IPS-18c (cell line): ENCODE measurements around the gene ALKBH6.

Experiments
- H3K4me3 ChIP-seq: 2 replicates; pipeline ENCODE4 v1.7.0; 2013; ENCODE audit warnings: low read depth, mild to moderate bottlenecking, low read length, moderate library complexity; ENCODE audit not compliant: insufficient read depth
- H3K9me3 ChIP-seq: one replicate; pipeline ENCODE4 v1.6.1; 2013; ENCODE audit warnings: mild to moderate bottlenecking, low read length, moderate library complexity; ENCODE audit not compliant: control insufficient read depth, insufficient read depth

Gene ALKBH6

DNA sequence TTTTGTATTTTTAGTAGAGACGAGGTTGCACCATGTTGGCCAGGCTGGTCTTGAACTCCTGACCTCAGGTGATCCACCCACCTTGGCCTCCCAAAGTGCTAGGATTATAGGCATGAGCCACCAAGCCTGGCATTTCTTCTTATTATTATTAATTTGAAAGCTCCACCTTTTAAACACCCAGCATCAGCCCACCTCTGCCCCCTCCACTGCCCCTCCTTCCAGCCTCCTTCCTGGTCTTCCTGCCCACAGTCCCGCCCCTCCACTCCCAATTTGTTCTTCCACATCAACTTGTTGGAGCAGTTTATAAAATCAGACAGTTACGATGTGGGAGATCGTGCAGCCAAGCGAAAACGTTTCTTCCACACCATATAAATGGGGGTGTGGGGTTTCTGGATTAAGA is 26.5 kb upstream of the ALKBH6 start:
- H3K9me3 ChIP-seq, result peaks cover 2% of the 10 kb centered on the region
- no peak overlapping the region for H3K4me3 ChIP-seq

DNA sequence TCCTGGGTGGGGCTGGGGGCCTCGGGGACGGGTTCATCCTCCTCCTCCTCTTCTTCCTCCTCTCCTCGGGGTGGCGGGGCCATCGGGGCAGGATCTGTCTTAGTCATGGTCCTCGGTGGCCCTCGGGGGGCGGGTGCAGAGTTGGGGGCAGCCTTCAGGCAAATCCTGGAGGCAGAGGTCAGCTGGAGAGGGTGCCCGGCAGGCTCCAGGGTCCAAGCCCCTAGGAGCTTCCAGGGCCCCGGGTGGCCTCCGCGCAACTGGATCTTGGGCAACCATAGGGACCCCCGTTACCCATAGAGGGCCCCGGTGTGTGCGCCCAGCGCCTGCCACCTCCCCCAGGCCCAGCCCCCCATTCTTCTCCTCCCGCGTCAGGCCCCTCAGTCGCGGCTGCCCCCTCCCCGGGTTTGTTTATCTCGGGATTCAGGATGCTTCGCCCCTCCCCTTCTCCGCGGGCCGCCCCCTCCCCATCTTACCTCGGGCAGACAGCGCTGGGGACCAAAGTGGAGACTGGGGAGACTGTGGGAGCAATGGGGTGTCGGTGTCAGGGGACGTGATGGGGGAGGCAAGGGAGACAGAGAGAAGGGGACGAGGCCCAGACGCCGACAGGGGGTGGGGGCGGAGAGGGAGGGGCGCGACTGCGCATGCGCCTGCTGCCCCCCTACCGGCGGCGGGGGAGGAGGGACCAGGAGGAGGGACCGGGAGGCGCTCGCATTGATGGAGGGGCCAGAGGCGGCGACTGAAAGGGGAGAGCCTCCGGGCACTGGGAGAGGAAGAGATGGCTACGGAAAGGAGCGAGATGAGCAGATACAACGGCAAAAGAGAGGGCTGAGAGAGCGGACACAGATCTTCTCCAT is 18.5 kb upstream of the ALKBH6 start, which contains the start of gene CLIP3:
Gene CLIP3, minus strand, starts transcription at position 623 of the 854 bp plus-strand sequence. Its CDS starts 516 bp downstream, at position 107.
- no peaks in the 10 kb centered on the region for H3K9me3 ChIP-seq
- H3K4me3 ChIP-seq, result peak within 1 kb of the TSS; percentile 87

DNA sequence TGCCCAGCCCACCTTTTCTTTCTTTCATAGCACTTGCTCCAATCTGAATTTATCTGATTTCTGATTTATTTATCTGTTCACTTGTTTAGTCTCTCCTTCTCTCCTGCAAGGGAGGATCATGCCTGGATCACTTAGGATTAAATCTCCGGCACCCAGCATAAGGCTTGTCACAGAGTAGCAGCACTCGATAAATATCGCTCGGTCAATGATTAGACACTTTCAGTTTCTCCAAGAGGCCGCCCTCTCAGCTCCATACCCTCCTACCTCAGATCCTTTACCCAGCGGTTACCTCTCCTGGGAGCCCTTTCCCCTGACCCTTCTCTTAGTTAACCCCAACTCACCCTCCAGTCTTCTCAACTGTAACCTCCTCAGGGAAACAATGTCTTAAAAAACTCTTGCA is 17.3 kb upstream of the ALKBH6 start:
- Histone ChIP-seq H3K4me3 (no peak overlapping the region), H3K9me3 (no peaks in the 10 kb centered on the region)

DNA sequence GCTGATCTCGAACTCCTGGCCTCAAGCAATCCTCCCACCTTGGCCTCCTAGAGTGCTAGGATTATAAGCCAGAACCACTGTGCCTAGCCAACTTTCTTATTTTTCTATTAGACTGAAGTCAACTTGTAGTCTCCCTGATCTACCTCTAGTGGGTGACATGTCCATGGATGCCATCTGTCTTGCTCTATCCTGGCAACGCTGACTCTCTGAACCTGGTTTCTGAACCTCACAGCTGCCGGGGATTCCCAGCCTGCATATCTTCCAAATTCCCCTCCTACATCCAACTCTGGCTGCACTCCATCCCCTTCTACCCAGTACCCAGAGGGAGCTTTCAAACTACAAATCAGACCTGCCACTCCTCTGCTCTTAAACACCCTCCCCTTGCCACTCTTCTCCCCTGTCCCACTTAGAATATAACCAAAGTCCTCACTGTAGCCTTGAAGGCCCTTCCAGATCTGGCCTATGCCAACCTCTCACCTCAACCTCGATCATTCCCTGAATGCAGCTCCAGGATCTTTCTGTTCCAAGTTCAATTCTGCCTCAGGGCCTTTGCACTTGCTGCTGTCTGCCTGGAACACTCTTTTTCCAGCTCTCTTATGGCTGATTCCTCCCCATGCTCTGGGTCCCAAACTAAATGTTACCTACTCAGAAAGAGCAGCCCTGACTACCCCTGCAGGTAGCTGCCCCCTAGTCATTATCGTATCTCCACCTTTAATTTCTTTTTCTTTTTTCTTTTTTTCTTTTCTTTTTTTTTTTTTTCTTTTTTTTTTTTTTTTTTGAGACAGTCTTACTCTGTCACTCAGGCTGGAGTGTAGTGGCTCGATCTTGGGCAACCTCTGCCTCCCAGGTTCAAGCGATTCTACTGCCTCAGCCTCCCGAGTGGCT is 16.5 kb upstream of the ALKBH6 start:
- H3K9me3 ChIP-seq, result no peaks in the 10 kb centered on the region
- H3K4me3 ChIP-seq, result no peak overlapping the region

GRCh38 chr19:36028313-36029041 is 14.5 kb upstream of the ALKBH6 start:
- H3K9me3 ChIP-seq, result no peaks in the 10 kb centered on the region

GRCh38 chr19:36027696-36028095 is 13.7 kb upstream of the ALKBH6 start:
- no peaks in the 10 kb centered on the region for H3K9me3 ChIP-seq

More at GRCh38 chr19:36028313-36029041, 14.5 kb upstream of the ALKBH6 start:
- no peak overlapping the region for H3K4me3 ChIP-seq

DNA sequence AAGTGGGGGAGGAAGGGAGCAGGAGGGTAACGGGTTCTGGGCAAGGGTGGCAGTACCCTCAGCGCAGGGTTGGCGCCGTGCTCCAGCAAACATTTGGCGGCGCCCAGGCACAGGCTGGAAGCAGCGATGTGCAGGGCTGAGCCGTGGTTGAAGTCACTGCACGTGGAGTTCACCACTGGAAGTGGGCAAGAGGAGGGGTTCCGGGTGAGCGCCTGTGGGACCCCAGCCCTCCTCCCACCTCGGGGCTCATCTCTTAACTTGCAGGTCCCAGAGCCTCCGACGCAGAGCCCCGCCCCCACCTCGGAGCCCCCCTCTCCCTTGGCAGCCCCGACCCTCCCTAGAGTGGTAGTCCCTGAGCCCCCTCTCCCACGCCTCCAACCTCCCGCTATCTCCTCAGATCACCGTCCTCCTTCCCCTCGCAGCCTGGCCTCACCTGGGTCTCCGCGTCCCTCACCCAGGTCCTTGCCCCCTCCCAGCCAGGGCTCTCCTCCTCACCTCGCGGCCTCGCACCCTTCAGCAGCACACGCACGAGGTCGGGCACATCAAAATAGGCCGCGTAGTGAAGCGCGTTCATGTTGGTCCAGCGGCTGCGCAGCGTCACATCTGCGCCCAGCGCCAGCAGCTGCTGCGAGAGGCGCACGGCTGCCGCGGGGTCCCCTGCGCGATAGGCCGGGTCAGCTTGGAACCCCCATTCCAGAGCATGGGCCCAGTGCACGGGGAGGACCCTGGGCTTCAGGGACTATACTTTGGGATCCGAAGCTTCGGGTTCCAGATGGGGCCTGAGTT is 12.3 kb upstream of the ALKBH6 start:
- Histone ChIP-seq H3K9me3 (no peaks in the 10 kb centered on the region), H3K4me3 (no peak overlapping the region)

More at GRCh38 chr19:36027696-36028095, 13.7 kb upstream of the ALKBH6 start:
- no peak overlapping the region for H3K4me3 ChIP-seq

GRCh38 chr19:36025541-36025940 is 11.5 kb upstream of the ALKBH6 start:
- no peaks in the 10 kb centered on the region for H3K9me3 ChIP-seq
- H3K4me3 ChIP-seq, result no peak overlapping the region

GRCh38 chr19:36023432-36023831 is 9.4 kb upstream of the ALKBH6 start:
- Histone ChIP-seq H3K4me3 (no peak overlapping the region), H3K9me3 (no peaks in the 10 kb centered on the region)

DNA sequence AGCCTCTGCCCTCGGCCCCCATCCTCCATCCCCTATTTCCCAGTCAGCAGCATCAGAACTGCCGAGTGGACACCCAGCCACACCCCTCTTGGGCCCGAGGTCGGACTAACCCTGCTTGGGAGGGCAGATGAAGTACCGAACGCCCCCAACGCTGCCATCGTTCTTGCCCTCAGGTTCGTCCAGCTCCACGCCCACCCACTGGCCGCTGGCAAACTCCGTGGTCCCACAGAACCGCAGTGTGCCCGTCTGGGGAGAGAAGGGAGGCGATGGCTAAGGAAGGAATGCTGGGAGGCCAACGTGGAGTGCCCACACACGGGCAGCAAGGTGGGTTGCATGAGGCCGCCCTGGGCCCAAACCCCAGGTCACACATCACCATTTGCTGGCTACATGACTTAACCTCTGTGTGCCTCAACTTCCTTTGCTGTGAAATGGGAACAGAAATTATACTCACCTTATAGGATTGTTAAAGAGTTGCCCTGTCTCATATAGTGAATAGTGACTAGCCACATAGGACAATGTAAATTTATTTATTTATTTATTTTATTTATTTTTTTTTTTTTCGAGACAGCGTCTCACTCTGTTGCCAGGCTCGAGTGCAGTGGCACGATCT is 5.2 kb upstream of the ALKBH6 start:
- H3K9me3 ChIP-seq, result peaks cover 2% of the 10 kb centered on the region
- no peak overlapping the region for H3K4me3 ChIP-seq

DNA sequence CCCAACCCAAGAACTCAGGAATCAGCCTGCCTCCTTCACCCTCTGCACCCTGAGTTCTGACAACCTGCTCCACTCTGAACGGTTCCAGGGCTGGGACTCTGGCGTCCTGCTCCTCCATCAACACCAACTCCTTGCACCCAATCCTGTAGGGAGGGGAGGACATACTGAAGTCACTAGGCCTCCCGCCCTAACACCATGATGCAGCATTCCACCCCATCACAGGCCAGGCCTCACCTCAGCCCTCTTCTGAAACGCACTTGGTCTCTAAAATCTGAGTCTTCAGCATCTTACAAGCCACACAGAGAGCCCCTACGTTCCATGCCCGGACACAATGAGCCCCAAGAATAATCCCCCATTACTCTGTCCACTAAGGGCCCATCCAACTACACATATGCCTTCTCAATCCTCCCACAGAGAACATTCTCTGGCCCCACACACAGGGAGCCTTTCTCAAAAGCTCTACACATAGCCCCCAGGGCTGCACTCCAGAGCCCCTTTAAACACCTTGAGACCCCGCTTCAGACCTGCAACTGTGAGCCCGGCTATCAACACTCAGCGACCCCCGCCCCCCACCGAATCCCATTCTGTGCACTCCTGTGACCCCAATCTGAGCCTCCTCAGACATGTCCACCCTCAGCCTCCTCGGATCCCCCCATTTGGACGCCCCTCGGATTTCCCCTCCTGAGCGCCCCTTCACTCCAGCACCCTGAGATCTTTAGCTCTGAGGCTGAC is 567 bp downstream of the ALKBH6 start:
- Histone ChIP-seq H3K4me3 (peak overlapping the region; percentile 53), H3K9me3 (peaks cover 2% of the 10 kb centered on the region)

GRCh38 chr19:36010402-36010801 is 3.6 kb downstream of the ALKBH6 start:
- H3K9me3 ChIP-seq, result no peaks in the 10 kb centered on the region
- H3K4me3 ChIP-seq, result no peak overlapping the region

- peak overlapping the region; percentile 52; the same call in 1 of the 2 replicates for H3K4me3 ChIP-seq
- no peaks in the 10 kb centered on the region for H3K9me3 ChIP-seq
These were observed 4.2 kb downstream of the ALKBH6 start for GRCh38 chr19:36009633-36010379.

DNA sequence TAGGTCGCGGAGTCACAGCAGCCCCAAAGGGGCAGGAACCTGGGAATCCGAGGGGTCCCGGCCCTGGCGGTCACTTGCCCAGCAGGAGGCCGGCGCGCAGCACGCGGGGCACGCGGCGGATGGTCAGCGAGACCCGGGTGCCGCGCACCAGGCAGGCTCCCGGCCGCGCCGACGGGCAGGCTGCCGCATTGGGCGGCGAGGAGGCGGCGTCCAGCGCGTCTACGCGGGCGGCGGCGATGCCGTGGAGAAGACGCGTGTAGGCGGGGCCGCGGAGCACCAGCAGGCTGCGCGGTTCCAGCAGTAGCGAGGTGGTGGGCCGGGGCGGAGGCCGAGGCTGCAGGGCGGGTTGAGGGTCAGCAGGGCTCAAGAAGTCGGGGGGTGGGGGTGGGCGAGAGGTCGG is 4.8 kb downstream of the ALKBH6 start:
- Histone ChIP-seq H3K4me3 (peak overlapping the region; percentile 52; the same call in 1 of the 2 replicates), H3K9me3 (no peaks in the 10 kb centered on the region)
